ENCODE data around the gene LEMD2.

DNA sequence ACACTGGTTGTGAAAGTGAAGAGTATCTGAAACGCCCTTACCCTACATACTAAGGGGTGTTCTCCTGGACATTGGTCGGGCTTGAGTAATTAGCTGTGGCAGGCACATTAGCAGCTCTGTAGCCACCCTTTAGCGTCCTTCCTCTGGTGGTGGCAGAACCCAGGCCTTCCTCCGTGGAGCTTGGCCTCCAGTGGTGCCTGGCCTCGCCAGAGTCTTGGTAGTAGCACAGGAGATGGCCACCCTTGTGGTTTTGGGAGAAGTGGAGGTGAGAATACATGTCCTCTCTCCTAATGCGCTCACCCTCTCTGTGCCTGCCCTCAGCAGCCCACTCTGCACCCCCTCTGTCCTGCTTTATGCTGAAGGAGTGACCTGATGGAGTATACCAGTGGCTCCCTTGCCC lies 59.9 kb downstream of the LEMD2 start:
- TF ChIP-seq, protein P1, sequence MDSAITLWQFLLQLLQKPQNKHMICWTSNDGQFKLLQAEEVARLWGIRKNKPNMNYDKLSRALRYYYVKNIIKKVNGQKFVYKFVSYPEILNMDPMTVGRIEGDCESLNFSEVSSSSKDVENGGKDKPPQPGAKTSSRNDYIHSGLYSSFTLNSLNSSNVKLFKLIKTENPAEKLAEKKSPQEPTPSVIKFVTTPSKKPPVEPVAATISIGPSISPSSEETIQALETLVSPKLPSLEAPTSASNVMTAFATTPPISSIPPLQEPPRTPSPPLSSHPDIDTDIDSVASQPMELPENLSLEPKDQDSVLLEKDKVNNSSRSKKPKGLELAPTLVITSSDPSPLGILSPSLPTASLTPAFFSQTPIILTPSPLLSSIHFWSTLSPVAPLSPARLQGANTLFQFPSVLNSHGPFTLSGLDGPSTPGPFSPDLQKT (IDR thresholded peaks at IDR 0.05; ENCODE audit: borderline replicate concordance, low read depth, low read length): no peak
- TF ChIP-seq YY1 (tag by site-specific recombination; IDR thresholded peaks at IDR 0.05) (no peak), ZNF791 (tag by site-specific recombination; IDR thresholded peaks at IDR 0.05) (no peak), ZFP41 (tag by site-specific recombination; IDR thresholded peaks at IDR 0.05; ENCODE audit: borderline replicate concordance) (no peak), REPIN1 (tag by site-specific recombination; IDR thresholded peaks at IDR 0.05; ENCODE audit: low read depth) (no peak), ZNF549 (tag by site-specific recombination; IDR thresholded peaks at IDR 0.05) (no peak), OVOL3 (tag by site-specific recombination; IDR thresholded peaks at IDR 0.05) (no peak), ZNF510 (tag by site-specific recombination; IDR thresholded peaks at IDR 0.05; ENCODE audit: insufficient replicate concordance) (no peak), ZNF473 (tag by site-specific recombination; IDR thresholded peaks at IDR 0.05) (no peak), ZBTB7A (tag by site-specific recombination; IDR thresholded peaks at IDR 0.05; ENCODE audit: low read depth) (no peak), ZEB2 (tag by site-specific recombination; IDR thresholded peaks at IDR 0.05) (no peak), ZNF701 (tag by site-specific recombination; IDR thresholded peaks at IDR 0.05) (no peak), ZNF629 (tag by site-specific recombination; IDR thresholded peaks at IDR 0.05) (no peak)
- TF ChIP-seq, protein P2, sequence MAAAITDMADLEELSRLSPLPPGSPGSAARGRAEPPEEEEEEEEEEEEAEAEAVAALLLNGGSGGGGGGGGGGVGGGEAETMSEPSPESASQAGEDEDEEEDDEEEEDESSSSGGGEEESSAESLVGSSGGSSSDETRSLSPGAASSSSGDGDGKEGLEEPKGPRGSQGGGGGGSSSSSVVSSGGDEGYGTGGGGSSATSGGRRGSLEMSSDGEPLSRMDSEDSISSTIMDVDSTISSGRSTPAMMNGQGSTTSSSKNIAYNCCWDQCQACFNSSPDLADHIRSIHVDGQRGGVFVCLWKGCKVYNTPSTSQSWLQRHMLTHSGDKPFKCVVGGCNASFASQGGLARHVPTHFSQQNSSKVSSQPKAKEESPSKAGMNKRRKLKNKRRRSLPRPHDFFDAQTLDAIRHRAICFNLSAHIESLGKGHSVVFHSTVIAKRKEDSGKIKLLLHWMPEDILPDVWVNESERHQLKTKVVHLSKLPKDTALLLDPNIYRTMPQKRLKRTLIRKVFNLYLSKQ (tag by site-specific recombination; IDR thresholded peaks at IDR 0.05; ENCODE audit: borderline replicate concordance): no peak

Data from HEK293 (cell line).